GM10248 (cell line): ENCODE results near the gene IFNL3.

Experiments
- CTCF ChIA-PET: fragments of 300-600 bp; sonication (Branson Sonifier 250); formaldehyde crosslinking; extraction: SDS; loops from one replicate; lab custom pipeline; 2021; ENCODE audit warnings: antibody characterized with exemption; lab: Yijun Ruan, JAX
- POLR2A ChIA-PET: fragments of 350-650 bp; sonication (Branson Sonifier 250); formaldehyde crosslinking; extraction: SDS; loops from one replicate; lab custom pipeline; 2020; ENCODE audit warnings: antibody characterized with exemption; lab: Yijun Ruan, JAX
- DNase-seq: peaks from one replicate; pipeline ENCODE4 v3.0.0; 2012; ENCODE audit errors: extremely low spot score
- CTCF ChIP-seq: IDR thresholded peaks from 2 replicates; pipeline ENCODE4 v1.5.1; 2012; ENCODE audit warnings: mild to moderate bottlenecking, low read depth; ENCODE audit errors: extremely low read depth, missing control alignments, control extremely low read depth

Gene IFNL3

DNA sequence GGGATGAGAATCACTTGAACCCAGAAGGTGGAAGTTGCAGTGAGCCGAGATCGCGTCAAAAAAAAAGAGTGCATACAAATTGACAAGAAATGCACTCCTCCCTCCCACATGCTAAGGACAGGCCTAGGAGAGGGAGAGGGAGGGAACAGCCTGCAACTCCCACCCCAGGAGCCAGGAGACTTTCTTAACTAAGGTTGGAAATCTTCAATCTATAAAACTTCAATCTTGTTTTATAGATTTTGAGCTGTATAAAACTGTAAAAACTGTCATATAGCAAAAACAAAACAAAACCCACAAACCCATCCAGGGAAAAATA, 39.4 kb downstream of the IFNL3 start:
- ChIA-PET POLR2A (no interaction called here), CTCF (no interaction called here)
- no peak for TF ChIP-seq CTCF
- no peak for DNase-seq

DNA sequence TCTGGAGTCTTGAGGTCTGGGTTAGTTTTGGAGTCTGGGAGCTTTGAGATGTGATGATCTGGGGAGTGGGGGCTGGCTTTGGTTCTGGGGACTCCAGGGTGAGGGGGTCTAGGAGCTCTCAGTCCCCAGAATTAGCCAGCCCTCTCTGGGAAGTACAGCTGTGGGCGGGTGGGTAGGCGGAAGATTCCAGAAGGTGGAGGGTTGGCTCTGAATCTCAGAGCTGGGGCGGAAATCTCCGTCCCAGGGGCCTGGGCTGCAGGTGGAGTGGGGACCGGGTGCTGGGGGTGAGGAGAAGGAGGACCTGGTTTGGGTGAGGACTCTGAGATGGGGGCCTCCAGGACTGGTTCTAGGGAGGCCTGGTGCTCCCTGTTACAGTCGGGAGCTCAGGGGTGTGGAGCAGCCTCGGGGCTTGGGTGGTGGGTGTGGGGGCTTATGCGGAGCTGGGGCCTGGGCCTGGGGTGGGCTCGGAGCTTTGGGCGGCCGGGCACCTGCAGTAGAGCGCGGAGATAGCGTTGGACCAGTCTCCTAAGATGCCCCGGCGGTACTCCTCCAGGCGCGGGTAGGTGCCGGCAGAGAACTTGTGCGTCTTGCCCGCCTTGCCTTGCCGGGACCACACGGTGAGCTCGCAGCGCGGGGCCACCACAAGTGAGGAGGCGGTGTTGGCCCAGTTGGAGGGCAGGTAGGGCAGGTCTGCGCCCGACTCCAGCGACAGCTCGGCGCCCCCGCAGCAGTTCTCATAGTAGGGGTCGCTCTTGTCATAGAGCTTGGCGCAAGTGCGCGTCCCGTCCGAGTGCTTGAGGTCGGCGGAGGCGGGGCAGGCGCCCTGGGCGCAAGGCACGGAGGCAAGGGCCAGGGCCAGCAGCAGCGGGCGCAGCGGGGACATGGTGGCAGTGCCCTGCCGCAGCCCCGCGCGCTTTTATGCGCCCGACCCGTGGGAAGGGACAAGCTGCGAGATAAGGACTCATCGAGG, 41.1 kb downstream of the IFNL3 start, which contains the start of gene SYCN:
Gene SYCN, minus strand, starts transcription at position 892 of the 970 bp plus-strand sequence. Its CDS starts 9 bp downstream, at position 883.
- no peak for TF ChIP-seq CTCF
- CTCF ChIA-PET: interaction anchor here (1.0 kb wide), 1 partner anchor 16 kb away, joined by 4 read pairs; no protein-coding TSS in a partner anchor
- POLR2A ChIA-PET: no interaction called here
- DNase-seq: no peak

GRCh38 chr19:39202998-39203355, 41.8 kb downstream of the IFNL3 start:
- ChIA-PET CTCF (interaction anchor here (1.0 kb wide), 1 partner anchor 16 kb away, joined by 4 read pairs; no protein-coding TSS in a partner anchor), POLR2A (no interaction called here)
- no peak for DNase-seq
- no peak for TF ChIP-seq CTCF

- no peak for TF ChIP-seq CTCF
- ChIA-PET POLR2A (no interaction called here), CTCF (no interaction called here)
- no peak for DNase-seq
These were observed 44.0 kb downstream of the IFNL3 start for GRCh38 chr19:39200803-39201115.

DNA sequence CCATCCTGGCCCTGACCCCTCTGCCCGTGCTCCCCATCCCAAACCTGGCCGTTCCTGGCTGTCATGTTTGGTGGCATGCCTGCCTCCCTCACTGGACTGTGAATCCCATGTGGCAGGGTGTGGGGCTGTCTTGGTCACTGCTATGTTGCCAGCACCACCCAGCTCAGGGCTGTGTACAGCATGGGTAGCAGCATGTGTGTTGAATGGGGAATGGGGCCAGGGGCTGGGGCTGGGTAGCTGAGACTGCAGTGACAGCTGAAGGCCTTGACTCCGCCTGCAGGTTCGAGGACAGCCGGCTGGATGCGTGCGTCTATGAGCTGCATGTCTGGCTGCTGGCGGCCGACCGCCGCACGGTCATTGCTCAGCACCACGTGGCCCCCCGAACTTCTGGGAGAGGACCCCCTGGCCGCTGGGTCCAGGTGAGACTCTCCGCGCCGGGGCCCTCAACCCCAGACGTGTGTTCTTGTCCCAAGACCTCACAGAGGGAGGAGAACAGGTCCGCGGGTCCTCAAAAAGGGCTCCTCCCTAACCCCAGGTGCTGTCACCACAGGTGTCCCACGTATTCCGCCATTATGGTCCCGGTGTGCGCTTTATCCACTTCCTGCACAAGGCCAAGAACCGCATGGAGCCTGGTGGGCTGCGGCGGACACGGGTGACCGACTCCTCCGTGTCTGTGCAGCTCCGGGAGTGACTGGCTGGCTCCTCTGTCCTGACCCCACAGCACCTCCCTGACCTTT, 44.6 kb downstream of the IFNL3 start:
- ChIA-PET CTCF (no interaction called here), POLR2A (no interaction called here)
- no peak for DNase-seq
- TF ChIP-seq CTCF: no peak

DNA sequence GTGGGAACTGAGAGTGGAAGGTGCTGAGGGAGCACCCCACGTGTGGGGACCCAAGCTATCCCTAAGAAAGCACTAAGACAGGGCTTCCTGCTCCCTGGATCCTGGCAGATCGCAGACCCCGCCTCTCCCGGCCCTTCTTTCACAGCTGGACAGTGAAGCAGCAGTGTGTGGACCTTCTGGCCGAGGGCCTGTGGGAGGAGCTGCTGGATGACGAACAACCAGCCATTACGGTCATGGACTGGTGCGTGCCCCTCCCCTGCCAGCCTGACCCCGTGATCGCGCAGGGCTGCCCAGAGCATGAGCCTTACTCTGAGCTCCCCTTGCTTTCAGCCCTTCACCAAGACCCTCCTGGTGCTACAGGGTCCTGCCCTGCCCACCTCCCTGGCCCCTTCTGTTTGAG, 45.8 kb downstream of the IFNL3 start:
- ChIA-PET CTCF (no interaction called here), POLR2A (no interaction called here)
- no peak for TF ChIP-seq CTCF
- no peak for DNase-seq
